HG03342 (cell line): ENCODE measurements around the gene FTCDNL1.

Source experiments
- ATAC-seq: cut with Tn5 transposase; IDR thresholded peaks from one replicate; pipeline ENCODE4 v1.9.1; 2021; ENCODE audit warnings: mild to moderate bottlenecking, moderate library complexity; ENCODE audit not compliant: unreplicated experiment

The FTCDNL1 gene

GRCh38 chr2:199850718-199851500 is at the start of gene FTCDNL1:
Gene FTCDNL1 (minus strand): TSS chr2:199851192. CDS start chr2:199848962, 2,230 bp downstream.
- peak; percentile 95 for ATAC-seq

- no peak for ATAC-seq
These were observed 45.6 kb upstream of the FTCDNL1 start for GRCh38 chr2:199896617-199897016.

- ATAC-seq = no peak
These were observed 44.4 kb upstream of the FTCDNL1 start for GRCh38 chr2:199895406-199895805.

- ATAC-seq = no peak
These were observed 32.7 kb upstream of the FTCDNL1 start for GRCh38 chr2:199883474-199884212.

GRCh38 chr2:199882667-199883066 is 31.7 kb upstream of the FTCDNL1 start:
- no peak for ATAC-seq

GRCh38 chr2:199875400-199875799 is 24.4 kb upstream of the FTCDNL1 start:
- ATAC-seq = no peak

- no peak for ATAC-seq
These were observed 23.2 kb upstream of the FTCDNL1 start for GRCh38 chr2:199874209-199874608.

GRCh38 chr2:199870581-199870980 is 19.6 kb upstream of the FTCDNL1 start:
- no peak for ATAC-seq

GRCh38 chr2:199869653-199870052 is 18.7 kb upstream of the FTCDNL1 start:
- ATAC-seq = no peak

- no peak for ATAC-seq
These were observed 18.2 kb upstream of the FTCDNL1 start for GRCh38 chr2:199869227-199869541.

GRCh38 chr2:199868431-199869226 is 17.6 kb upstream of the FTCDNL1 start:
- ATAC-seq = no peak

GRCh38 chr2:199865905-199866304 is 14.9 kb upstream of the FTCDNL1 start:
- no peak for ATAC-seq

- ATAC-seq = no peak
These were observed 11.8 kb upstream of the FTCDNL1 start for GRCh38 chr2:199862788-199863187.

- ATAC-seq = no peak
These were observed 10.3 kb upstream of the FTCDNL1 start for GRCh38 chr2:199861132-199861774.

- no peak for ATAC-seq
These were observed 4.8 kb upstream of the FTCDNL1 start for GRCh38 chr2:199855812-199856211.

GRCh38 chr2:199851883-199852282 is 891 bp upstream of the FTCDNL1 start:
- ATAC-seq = no peak

GRCh38 chr2:199851501-199851810 is 464 bp upstream of the FTCDNL1 start:
- ATAC-seq = no peak

GRCh38 chr2:199850218-199850717 is 724 bp downstream of the FTCDNL1 start:
- no peak for ATAC-seq

- no peak for ATAC-seq
These were observed 2.4 kb downstream of the FTCDNL1 start for GRCh38 chr2:199848389-199849130.

GRCh38 chr2:199847181-199847864 is 3.7 kb downstream of the FTCDNL1 start:
- no peak for ATAC-seq
